Thymus (tissue), 11 donors: ENCODE results near the gene FNBP1. TPM values are rescaled to one million over a fixed set of nuclear protein-coding genes. Genes with fewer than 3 reads are reported as not detected.

Experiments used
- DNase-seq, 9 donors: peaks; one replicate each; pipeline ENCODE4 v3.0.0-alpha.2; 2013; ENCODE audit warnings: low spot score in 9 of 9, low read depth in 6 of 9, missing footprints in 1 of 9
- H3K27ac ChIP-seq, 2 donors: one replicate each; pipeline ENCODE4 v1.5.1; 2013; ENCODE audit warnings: control low read depth in 1 of 2, low read depth in 1 of 2, low read length in 1 of 2, mild to moderate bottlenecking in 1 of 2, moderate library complexity in 1 of 2
- H3K27me3 ChIP-seq, 2 donors: one replicate each; pipeline ENCODE4 v1.5.1; 2013; ENCODE audit warnings: low read length in 1 of 2; ENCODE audit not compliant: control insufficient read depth in 2 of 2, insufficient read depth in 1 of 2
- H3K36me3 ChIP-seq, 2 donors: one replicate each; pipeline ENCODE4 v1.5.1; 2013; ENCODE audit warnings: low read length in 1 of 2, mild to moderate bottlenecking in 1 of 2, moderate library complexity in 1 of 2; ENCODE audit not compliant: control insufficient read depth in 2 of 2, insufficient read depth in 2 of 2
- H3K4me1 ChIP-seq, 2 donors: one replicate each; pipeline ENCODE4 v1.5.1; 2013; ENCODE audit warnings: low read length in 2 of 2; ENCODE audit not compliant: control insufficient read depth in 2 of 2, insufficient read depth in 2 of 2
- H3K4me3 ChIP-seq, 2 donors: one replicate each; pipeline ENCODE4 v1.5.1; 2013; ENCODE audit warnings: low read length in 2 of 2, control low read depth in 1 of 2, mild to moderate bottlenecking in 1 of 2
- H3K9me3 ChIP-seq, 2 donors: one replicate each; pipeline ENCODE4 v1.5.1; 2013; ENCODE audit warnings: low read length in 1 of 2, mild to moderate bottlenecking in 1 of 2; ENCODE audit not compliant: control insufficient read depth in 2 of 2, insufficient read depth in 1 of 2
- WGBS: extraction: QIAGEN DNeasy Blood & Tissue Kit; methylation state at CpG from one replicate; pipeline ENCODE4 v1.1.7; 2013; 5-methylcytosine and 5-hydroxymethylcytosine counted together
- polyA plus RNA-seq: library from polyadenylated mRNA; stranded (reverse); fragments of 200-250 nt; gene quantifications from one replicate; pipeline ENCODE4 v1.2.3, GENCODE V29; 2013
- total RNA-seq: library from RNA; stranded (reverse); fragments of 120-200 nt; gene quantifications from one replicate; pipeline ENCODE4 v1.2.4, GENCODE V29; 2013
- donor health status: healthy.

The FNBP1 gene
- total and polyA plus RNA-seq, 2 donors = 79.6 to 82.8 TPM

DNA sequence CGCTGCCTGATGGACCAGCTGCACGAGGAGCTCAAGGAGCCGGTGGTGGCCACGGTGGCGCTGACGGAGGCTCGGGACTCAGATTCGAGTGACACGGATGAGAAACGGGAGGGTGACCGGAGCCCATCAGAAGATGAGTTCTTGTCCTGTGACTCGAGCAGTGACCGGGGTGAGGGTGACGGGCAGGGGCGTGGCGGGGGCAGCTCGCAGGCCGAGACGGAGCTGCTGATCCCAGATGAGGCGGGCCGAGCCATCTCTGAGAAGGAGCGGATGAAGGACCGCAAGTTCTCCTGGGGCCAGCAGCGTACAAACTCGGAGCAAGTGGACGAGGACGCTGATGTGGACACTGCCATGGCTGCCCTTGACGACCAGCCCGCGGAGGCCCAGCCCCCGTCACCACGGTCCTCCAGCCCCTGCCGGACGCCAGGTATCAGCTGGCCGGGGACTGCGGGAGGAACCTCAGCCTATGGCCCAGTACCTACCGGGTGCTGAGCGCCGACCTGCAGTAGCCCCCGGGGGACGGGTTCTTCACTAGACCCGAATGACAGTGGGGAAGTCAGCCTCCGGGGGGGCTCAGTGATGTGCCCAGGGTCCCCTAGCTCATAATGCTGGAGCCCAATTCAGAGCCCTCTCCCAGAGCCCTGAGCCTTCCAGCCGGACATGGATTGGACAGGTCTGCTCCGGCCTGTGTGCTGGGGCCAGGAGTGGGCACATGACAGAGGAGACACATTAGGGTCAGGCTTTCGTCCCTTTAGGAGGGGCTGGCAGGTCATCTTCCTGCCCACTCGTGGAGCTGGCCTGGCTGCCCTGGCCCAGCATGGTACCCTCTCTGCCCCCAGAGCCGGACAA, 174.7 kb downstream of the FNBP1 start:
- Histone ChIP-seq H3K9me3 (peaks cover 1 to 5% of the 10 kb centered on the region in 2 donors), H3K36me3 (peaks cover 47 to 71% of the 10 kb centered on the region in 2 donors), H3K4me3 (no peak overlapping the region), H3K27ac (peak overlapping the region; percentile 32 to 65), H3K4me1 (peaks cover 51 to 84% of the 10 kb centered on the region in 2 donors), H3K27me3 (no peaks in the 10 kb centered on the region)
- WGBS = 96% methylated on average over 48 of the region's 48 CpGs
- no peak for DNase-seq

DNA sequence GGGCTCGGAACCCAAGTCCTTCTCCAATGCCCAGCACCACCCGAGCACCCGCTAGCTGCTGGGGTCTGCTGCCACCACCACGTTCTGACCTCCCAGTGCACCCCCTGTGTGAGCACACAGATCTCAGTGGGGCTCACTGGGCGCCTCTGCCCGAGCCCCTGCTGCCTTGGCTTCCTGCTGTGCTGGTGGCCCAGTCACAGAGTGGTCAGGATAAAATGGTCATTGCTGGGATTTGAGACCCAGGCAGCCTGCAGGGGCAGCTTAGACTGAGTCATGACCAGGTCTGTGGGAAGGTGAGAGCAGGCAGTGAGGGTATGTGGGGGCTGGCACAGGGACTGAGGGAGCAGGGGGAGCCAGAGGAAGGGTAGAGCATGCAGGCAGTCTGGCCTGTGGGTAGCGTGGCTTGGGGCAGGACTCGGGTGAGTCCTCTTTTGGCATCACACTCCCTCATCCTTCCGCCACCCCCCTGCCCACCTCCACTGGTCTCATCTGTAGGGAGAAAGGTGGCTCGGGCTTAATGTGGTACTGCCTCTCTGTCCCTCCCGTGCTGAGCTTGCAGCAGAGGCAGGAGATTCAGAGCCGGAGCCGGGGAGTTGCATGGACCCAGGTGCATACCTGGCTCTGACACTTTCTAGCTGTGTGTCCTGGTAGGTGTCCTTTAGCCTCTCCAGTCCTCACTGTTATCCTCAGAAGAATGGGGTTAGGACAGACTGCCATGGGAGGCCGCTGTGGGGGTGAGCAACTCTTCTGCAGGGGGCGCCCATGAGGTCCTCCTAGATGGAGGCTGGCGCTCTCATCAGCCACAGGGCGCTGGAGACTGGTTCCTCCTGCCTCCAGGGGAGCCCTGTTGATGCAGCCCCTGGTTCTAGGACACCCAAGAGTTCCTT, 175.6 kb downstream of the FNBP1 start:
- peaks cover 1 to 5% of the 10 kb centered on the region in 2 donors for H3K9me3 ChIP-seq
- no peak overlapping the region for H3K4me3 ChIP-seq
- H3K4me1 ChIP-seq = peaks cover 54 to 84% of the 10 kb centered on the region in 2 donors
- no peaks in the 10 kb centered on the region for H3K27me3 ChIP-seq
- peaks cover 47 to 70% of the 10 kb centered on the region in 2 donors for H3K36me3 ChIP-seq
- H3K27ac ChIP-seq = peak overlapping the region; percentile 79 to 85
- WGBS = 82% methylated on average over 17 of the region's 17 CpGs
- no peak for DNase-seq

DNA sequence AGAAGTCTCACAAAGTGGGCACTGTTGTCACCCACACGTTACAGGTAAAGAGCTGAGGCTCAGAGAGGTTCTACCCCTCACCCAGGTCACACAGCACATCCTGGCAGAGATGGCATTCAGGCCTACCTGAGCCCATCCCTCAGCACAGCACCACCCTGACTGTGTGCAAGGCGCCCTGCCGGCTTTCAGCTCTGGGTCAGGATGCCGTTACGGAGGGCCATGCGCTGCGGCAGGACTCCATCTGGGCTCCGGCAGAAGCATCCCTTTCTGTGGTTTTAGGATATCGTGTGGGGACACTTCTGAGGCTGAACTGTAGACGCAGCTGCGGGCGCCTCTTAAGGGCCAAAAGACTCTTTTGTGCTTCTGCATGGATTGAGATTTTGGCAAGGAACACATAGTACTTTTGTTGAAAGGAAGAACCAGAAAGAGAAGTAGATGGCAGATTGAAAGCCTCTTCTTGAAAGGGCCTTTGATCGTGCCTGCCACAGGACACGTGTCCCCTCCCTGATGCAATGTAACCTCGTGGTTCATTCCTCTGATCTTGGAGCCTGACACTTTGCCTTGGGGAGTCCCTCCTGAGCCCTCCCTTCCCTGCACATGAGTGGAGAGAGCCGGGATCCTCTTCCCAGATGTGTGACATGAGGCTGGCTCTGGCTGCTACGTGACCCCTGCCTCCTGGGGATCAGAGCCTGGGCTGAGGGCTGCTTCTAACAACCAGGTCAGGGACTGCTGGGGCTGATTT, 176.4 kb downstream of the FNBP1 start:
- Histone ChIP-seq H3K9me3 (peaks cover 1 to 5% of the 10 kb centered on the region in 2 donors), H3K4me3 (no peak overlapping the region), H3K27me3 (no peaks in the 10 kb centered on the region), H3K36me3 (peaks cover 53 to 74% of the 10 kb centered on the region in 2 donors), H3K27ac (peak overlapping the region; percentile 79 to 96), H3K4me1 (peaks cover 54 to 88% of the 10 kb centered on the region in 2 donors)
- 16% methylated on average over 17 of the region's 17 CpGs for WGBS
- peak in 4 of 9 donors; percentile 67 to 84 (median 70) for DNase-seq

DNA sequence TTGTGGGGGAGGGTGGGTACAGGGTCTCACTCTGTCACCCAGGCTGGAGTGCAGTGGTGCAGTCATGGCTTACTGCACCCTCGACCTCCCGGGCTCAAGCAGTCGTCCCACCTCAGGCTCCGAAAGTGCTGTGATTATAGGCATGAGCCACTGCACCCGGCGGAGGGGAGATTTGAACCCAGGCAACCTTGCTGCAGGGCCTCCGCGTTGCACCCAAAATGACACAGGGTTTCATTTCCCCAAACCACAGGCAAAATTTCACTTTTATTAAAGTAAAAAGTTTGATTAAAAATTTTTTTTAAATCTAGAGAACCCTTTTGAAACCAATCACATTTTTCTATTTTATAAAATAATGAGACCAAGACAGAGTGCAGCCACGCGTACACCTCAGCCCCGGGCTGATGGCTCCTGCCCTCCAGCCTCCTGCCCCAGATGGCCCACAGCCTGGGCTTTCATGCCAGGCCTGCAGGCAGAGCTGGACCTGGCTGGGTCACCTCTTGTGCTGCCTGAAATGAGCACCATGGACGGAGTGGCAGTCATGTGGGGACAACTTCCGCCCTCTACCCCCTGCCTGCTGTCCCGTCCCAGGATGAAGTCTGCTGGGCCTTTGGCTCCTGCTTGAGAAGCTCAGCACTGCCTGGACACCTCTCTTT, 177.2 kb downstream of the FNBP1 start:
- WGBS = 89% methylated on average over 14 of the region's 14 CpGs
- Histone ChIP-seq H3K27me3 (no peaks in the 10 kb centered on the region), H3K36me3 (peaks cover 55 to 78% of the 10 kb centered on the region in 2 donors), H3K4me1 (peaks cover 54 to 95% of the 10 kb centered on the region in 2 donors), H3K27ac (peak overlapping the region; percentile 79 to 96), H3K9me3 (peaks cover 0 to 5% of the 10 kb centered on the region in 2 donors), H3K4me3 (no peak overlapping the region)
- DNase-seq = no peak

DNA sequence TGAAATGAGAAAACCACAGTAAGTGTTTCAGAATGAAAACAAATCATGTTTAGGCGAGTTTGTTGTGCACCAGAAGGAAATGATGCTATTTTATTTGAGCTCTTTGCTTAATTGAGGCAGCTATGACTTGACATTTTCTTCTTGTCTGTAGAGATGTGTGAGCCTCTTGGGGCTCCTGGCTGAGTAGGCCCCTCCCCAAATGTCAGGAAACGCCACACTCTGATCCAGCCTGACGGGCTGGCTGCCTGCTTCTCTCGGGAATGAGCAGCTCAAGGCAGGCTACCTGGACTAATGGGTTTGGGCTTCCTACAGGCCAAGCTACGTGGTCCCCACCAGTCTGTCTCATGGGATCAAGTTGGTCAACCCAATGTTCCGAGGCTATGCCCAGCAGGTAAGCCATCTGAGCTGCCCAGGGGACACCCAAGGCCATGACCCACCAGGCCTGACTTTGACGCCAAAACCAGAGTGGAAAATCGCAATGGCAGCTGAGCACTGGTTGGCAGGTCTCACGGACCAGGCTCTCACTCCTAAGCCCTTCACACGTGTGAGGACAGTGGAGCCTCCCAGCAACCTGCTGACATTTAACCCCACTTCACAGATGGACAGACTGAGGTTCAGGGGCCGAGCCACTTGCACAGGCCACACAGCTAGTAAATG, 177.9 kb downstream of the FNBP1 start:
- Histone ChIP-seq H3K27me3 (no peaks in the 10 kb centered on the region), H3K4me1 (peaks cover 54 to 97% of the 10 kb centered on the region in 2 donors), H3K4me3 (no peak overlapping the region), H3K27ac (peak overlapping the region; percentile 71 to 72), H3K9me3 (peaks cover 0 to 5% of the 10 kb centered on the region in 2 donors), H3K36me3 (peaks cover 54 to 78% of the 10 kb centered on the region in 2 donors)
- no peak for DNase-seq
- 71% methylated on average over 11 of the region's 11 CpGs for WGBS

DNA sequence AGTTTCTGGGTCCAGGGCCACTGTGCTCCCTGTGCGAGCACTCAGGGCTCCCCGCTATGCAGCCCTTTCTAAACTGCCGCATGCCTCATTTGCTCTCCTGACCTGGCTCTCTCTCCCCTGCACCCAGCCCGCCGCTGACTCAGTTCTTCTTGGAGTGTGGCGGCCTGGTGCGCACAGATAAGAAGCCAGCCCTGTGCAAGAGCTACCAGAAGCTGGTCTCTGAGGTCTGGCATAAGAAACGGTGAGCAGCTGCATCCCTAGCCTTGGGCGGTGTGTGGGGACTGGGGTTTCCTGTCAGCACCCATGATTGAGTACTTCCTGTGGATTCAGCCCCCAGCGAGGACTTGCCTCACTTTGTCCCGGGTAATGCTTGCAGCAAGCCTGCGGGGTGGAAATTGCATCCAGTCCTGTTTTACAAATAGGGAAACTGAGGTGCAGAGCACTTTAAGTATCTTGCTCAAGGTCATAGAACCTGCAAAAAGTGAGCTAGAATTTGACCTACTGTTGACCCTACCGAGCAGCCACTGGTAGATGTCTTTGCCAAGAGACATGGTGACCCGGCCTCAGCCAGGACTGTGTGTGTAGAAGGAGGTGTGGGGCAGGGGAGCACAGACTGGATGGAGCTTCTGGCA, 179.8 kb downstream of the FNBP1 start:
- 8% methylated on average over 14 of the region's 14 CpGs for WGBS
- Histone ChIP-seq H3K9me3 (peaks cover 0 to 1% of the 10 kb centered on the region in 2 donors), H3K4me3 (peak overlapping the region in 1 of 2 donors; percentile 5), H3K27me3 (no peaks in the 10 kb centered on the region), H3K36me3 (peaks cover 51 to 75% of the 10 kb centered on the region in 2 donors), H3K4me1 (peaks cover 37 to 95% of the 10 kb centered on the region in 2 donors), H3K27ac (peak overlapping the region; percentile 78 to 80)
- peak in 6 of 9 donors; percentile 50 to 88 (median 65) for DNase-seq

DNA sequence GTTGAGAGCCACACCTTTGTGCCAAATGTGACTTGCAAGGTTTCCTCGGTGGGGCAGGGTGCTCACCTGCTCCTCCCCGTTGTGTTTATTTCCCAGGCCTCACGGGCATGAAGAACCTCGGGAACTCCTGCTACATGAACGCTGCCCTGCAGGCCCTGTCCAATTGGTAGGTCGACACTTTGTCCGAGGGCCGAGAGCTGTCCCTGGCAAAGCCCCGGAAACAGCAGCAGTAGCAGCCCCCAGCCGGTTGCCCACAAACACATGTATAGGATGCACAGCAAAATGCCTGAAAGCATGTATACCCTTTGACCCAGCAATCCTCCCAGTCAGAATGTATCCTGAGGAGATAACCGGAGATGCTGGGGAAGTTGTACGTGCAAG, 181.6 kb downstream of the FNBP1 start:
- Histone ChIP-seq H3K27ac (peak overlapping the region in 1 of 2 donors; percentile 63), H3K27me3 (no peaks in the 10 kb centered on the region), H3K4me3 (no peak overlapping the region), H3K36me3 (peaks cover 59 to 78% of the 10 kb centered on the region in 2 donors), H3K9me3 (no peaks in the 10 kb centered on the region), H3K4me1 (peaks cover 24 to 95% of the 10 kb centered on the region in 2 donors)
- 94% methylated on average over 12 of the region's 12 CpGs for WGBS
- DNase-seq = no peak
